RWPE2 (cell line): ENCODE data around the gene GALT.

Experiments
- ATAC-seq: fragments of 200-7000 bp; cut with Tn5 transposase; 3 replicates; pipeline ENCODE4 v1.9.1; 2021; ENCODE audit warnings: low read depth
- DNase-seq: peaks from one replicate; pipeline ENCODE4 v3.0.0-alpha.2; 2020; ENCODE audit warnings: low spot score
- H3K27ac ChIP-seq: fragments of 450-650 bp; 2 replicates; pipeline ENCODE4 v1.5.1; 2017; ENCODE audit warnings: mild to moderate bottlenecking; ENCODE audit not compliant: poor library complexity, severe bottlenecking
- H3K27me3 ChIP-seq: fragments of 250-450 bp; sonication (Bioruptor Pico); 2 replicates; pipeline ENCODE4 v1.5.1; 2021; ENCODE audit warnings: mild to moderate bottlenecking, moderate library complexity; ENCODE audit not compliant: insufficient read depth, poor library complexity, severe bottlenecking
- H3K36me3 ChIP-seq: fragments of 250-450 bp; sonication (Bioruptor Pico); 2 replicates; pipeline ENCODE4 v1.5.1; 2020; ENCODE audit warnings: low read depth, mild to moderate bottlenecking, moderate library complexity
- H3K4me1 ChIP-seq: fragments of 250-450 bp; sonication (Bioruptor Pico); 2 replicates; pipeline ENCODE4 v1.5.1; 2021; ENCODE audit warnings: mild to moderate bottlenecking, moderate library complexity; ENCODE audit not compliant: insufficient read depth, poor library complexity, severe bottlenecking
- H3K4me3 ChIP-seq: fragments of 250-450 bp; sonication (Bioruptor Pico); 2 replicates; pipeline ENCODE4 v1.5.1; 2021; ENCODE audit warnings: mild to moderate bottlenecking, moderate library complexity; ENCODE audit not compliant: severe bottlenecking
- H3K9me3 ChIP-seq: fragments of 250-450 bp; sonication (Bioruptor Pico); 2 replicates; pipeline ENCODE4 v1.5.1; 2021; ENCODE audit warnings: mild to moderate bottlenecking, moderate library complexity; ENCODE audit not compliant: severe bottlenecking
- CTCF ChIP-seq: fragments of 450-650 bp; IDR thresholded peaks from one replicate; pipeline ENCODE4 v1.5.1; 2017; ENCODE audit warnings: mild to moderate bottlenecking, moderate library complexity; ENCODE audit not compliant: poor library complexity, severe bottlenecking

GALT gene

GRCh38 chr9:34620061-34620994 is 26.1 kb upstream of the GALT start, which contains the start of gene DCTN3:
Gene DCTN3 (minus strand): TSS chr9:34620495. CDS start chr9:34620464, 31 bp downstream.
- Histone ChIP-seq H3K4me1 (no peaks in the 10 kb centered on the region), H3K4me3 (peak within 1 kb of the TSS; percentile 67), H3K36me3 (peaks cover 9% of the 10 kb centered on the region), H3K27me3 (peaks cover 13% of the 10 kb centered on the region), H3K9me3 (no peaks in the 10 kb centered on the region), H3K27ac (no peak within 1 kb of the TSS)
- no peak for TF ChIP-seq CTCF
- peak; percentile 91 for DNase-seq
- peak; percentile 97 for ATAC-seq

- no peak for ATAC-seq
- H3K27me3 ChIP-seq, result peaks cover 38% of the 10 kb centered on the region
Observed at GRCh38 chr9:34623374-34624235, 22.9 kb upstream of the GALT start.

GRCh38 chr9:34624475-34625185 is 21.8 kb upstream of the GALT start:
- TF ChIP-seq CTCF, result no peak
- Histone ChIP-seq H3K27me3 (peaks cover 46% of the 10 kb centered on the region), H3K4me1 (peaks cover 2% of the 10 kb centered on the region), H3K4me3 (no peak overlapping the region), H3K9me3 (no peaks in the 10 kb centered on the region), H3K36me3 (no peaks in the 10 kb centered on the region), H3K27ac (no peak overlapping the region)
- no peak for ATAC-seq
- DNase-seq, result no peak

More at GRCh38 chr9:34623374-34624235, 22.9 kb upstream of the GALT start:
- H3K9me3 ChIP-seq, result no peaks in the 10 kb centered on the region
- H3K4me1 ChIP-seq, result peaks cover 2% of the 10 kb centered on the region
- H3K36me3 ChIP-seq, result peaks cover 4% of the 10 kb centered on the region; the same call in 1 of the 2 replicates
- no peak overlapping the region for H3K4me3 ChIP-seq
- no peak for TF ChIP-seq CTCF
- H3K27ac ChIP-seq, result no peak overlapping the region
- DNase-seq, result no peak

GRCh38 chr9:34625186-34625486 is 21.3 kb upstream of the GALT start:
- Histone ChIP-seq H3K9me3 (no peaks in the 10 kb centered on the region), H3K27ac (no peak overlapping the region), H3K4me1 (peaks cover 2% of the 10 kb centered on the region), H3K27me3 (peaks cover 51% of the 10 kb centered on the region), H3K36me3 (no peaks in the 10 kb centered on the region), H3K4me3 (no peak overlapping the region)
- DNase-seq, result no peak
- TF ChIP-seq CTCF, result no peak
- ATAC-seq, result no peak
